Measurements from ENCODE around the gene THRA.

The THRA gene

DNA sequence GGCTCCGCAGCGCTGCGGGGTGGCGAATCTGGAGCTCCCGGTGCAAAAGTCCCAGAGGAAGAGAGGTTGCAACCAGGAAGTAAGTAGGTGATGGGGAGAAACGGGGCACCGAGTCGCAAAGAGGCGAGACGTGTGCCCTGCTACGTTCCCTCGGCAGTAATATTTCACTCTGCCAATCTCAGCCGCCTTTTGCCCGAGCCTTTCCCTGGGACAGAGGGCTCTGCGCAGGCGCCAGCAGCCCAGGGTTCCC, 37.6 kb downstream of the THRA start, which contains the start of gene NR1D1:
Gene NR1D1 (minus strand): TSS at position 171 of the 250 bp plus-strand sequence. CDS start 495 bp downstream, outside the sequence.
- no peak for DNase-seq

DNA sequence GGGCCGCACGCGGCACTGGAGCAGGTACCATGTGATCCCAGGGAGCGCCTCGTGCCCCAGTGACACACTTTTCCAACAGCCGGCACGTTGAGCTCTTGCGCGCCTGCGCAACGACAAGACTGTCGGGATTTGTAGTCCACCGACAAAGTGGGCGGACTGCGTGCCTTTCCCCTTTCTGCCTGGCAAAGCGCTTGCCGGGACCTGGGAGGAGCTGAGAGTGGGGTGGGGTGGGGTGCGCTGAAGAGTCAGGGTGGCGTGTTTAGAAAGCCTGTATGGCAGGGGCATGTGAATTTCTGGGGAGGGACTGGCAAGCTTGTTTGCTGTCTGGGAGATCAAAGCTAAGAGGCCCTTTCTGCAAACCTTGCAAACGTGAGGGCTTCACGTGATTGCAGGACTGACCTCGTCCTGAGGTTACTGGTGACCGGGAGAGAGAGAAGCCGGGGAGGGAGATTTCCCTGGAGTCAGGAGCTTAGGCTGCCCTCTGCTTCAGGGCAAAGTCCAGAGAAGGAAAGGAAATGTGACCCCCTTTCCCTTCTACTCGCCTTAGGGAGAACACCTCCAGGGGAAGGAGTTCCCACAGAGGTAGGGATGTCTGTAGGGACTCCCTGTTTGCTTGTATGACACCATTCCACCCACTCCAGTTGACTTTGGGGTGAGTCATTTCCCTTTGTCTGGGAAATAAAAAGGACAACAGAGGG, 38.1 kb downstream of the THRA start:
- peak; percentile 91 to 97 (median 96) for DNase-seq

DNA sequence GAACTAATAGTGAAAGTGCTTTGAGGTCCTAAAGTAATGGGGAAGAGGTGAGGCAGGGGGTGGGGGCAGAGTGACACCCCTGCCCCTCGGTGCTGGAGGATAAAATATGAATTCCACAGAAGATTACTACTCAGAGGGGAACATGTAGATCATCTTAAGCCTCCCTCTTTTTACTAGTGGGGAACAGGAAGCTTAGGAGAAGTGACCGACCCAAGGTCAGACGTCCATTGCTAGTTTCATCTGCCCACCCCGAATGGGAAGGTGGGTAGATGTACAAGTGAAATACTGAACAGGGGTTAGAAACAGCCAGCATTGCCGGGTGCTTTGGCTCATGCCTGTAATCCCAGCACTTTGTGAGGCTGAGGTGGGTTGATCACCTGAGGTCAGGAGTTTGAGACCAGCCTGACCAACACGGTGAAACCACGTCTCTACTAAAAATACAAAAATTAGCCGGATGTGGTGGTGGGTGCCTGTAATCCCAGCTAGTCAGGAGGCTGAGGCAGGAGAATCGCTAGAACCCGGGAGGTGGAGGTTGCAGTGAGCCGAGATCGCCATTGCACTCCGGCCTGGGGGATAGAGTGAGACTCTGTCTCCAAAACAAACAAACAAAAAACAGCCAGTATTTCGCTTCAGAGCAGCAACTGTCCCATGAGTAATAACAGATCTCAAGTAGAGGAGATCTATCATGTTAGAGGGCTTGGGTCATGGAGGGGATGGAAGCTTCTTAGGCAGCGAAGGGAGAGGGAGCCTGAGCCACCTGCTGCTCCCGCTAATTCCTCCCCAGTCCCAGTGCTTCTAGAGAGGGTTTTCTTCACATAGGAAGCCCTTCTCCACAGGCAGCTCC, 38.8 kb downstream of the THRA start:
- DNase-seq = no peak

DNA sequence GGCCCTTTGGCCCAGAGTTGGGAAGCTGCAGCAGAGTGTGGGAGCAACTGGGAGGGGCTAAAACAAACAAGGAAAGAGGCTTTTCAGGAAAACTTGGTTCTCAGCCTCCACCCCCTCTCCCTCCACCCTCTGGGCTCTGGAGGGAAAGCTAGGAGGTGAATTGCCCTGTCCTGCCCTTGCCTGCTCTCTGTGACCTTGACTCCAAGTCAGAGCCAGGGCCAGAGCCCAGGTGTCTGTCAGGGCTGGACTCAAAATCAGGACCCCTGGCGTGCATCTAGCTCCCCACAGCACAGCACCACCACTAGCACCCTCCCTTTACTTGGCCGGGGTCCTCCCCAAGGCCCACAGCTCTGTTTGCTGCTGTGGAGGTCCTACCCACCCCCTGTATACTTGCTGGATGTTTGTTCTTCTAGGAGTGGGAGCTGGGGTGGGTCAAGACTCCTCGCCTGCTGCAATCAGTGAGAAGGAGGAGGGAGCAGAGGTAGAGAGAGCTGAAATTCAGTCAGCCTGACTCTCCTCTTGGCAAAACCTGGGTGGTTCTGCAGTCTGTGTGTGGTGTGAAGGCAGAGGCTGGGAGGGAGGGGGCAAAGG, 40.4 kb downstream of the THRA start:
- DNase-seq = no peak

DNA sequence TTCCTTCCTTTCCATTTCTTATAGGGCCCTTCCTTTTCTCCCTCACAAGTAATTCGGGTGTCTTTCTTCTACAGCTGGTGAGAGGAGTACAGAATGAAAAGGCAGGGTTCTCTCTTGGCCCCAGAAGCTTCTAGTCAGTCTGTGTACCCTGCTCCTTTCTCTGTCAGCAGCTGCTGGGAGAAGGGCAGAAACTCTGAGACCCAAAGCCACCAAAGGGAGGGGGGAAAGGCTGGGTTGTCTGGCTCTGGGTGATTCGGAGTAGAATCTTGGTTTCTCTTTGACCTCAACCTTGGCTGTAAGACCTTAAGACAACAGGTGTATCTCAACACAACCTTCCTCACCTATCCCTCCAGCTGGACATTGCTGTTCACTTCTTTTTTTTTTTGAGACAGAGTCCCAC, 40.9 kb downstream of the THRA start:
- DNase-seq = no peak

DNA sequence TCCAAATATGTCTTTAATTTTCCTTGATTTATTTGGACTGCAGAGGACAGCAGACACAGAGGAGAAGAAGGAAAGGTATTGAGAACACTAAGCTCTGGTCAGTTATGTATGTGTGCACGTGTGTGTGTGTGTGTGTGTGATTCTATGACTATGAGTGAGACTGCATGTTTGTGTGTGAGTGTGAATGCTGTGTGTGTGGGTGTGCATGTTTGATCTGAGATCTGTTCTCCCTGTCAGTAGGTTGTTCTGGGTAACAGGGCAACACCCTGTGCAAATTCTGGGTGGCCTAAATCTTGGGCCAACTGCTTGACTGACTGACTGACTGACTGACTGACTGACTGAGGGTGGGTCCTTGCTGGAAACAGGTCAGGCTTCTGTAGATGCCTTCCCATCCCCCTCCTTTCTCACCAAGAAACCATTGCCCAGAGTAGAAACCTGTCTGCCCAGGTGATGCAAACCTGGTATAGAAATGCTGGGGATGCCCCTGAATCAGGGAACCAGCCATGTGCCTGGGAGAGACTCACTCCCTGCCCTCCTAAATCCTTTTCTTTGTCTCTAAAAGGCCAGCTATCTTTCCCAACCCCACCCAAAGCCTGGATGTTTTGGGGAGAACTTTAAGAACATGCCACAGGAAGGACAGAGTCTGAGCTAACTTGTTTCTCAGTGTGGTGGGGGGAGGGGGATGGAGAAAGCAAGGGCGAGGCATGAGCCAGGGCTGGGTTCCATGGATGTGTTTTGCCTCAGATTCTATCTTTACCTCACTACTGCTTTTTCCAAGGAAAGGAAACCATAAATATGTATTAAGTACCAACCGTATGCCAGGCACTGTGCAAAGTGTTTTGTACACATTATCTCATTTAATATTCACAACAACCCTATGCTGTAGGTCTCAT, 42.1 kb downstream of the THRA start:
- no peak for DNase-seq

DNA sequence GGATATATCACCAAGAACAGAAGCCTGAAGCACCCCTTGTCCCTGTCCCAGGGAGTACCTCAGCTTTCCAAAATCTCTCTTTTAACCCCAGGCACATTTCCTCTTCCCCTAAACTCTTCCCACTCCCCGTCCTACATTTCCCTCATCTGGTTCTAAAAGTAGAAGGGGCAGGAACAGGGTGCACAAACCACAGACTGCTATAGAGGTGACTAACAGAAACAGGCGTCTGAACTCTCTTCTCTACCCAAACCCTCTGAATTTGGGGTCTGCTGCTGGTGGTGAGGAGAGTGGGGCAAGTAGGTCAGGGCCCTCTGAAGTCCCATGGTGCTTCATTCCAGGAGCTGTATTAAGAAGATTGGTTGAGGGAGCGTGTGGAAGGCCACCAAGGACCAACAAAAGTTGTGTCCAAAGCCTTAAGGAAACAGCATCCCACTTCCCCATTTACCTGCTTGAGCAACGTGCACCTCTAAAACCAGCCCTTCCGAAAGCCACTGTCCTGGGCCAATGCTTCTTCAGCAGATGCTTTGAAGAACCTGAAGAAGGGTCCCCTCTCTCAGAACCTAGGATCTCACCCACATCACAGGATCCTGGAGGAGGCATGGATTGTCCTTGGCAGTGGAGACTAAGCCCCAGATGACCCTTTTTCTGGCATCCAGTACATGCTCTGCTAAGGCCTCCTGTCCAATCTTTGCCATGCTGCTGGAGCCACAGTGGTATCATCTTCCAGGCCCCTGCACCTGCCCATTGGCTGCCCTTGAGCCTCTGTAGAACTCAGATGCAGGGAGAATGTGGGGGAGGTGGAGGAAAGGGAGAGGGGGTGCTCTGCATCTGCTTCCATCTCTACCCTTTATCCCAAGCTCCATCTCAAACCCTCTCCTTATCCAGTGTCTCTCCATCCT, 43.3 kb downstream of the THRA start:
- DNase-seq = no peak

DNA sequence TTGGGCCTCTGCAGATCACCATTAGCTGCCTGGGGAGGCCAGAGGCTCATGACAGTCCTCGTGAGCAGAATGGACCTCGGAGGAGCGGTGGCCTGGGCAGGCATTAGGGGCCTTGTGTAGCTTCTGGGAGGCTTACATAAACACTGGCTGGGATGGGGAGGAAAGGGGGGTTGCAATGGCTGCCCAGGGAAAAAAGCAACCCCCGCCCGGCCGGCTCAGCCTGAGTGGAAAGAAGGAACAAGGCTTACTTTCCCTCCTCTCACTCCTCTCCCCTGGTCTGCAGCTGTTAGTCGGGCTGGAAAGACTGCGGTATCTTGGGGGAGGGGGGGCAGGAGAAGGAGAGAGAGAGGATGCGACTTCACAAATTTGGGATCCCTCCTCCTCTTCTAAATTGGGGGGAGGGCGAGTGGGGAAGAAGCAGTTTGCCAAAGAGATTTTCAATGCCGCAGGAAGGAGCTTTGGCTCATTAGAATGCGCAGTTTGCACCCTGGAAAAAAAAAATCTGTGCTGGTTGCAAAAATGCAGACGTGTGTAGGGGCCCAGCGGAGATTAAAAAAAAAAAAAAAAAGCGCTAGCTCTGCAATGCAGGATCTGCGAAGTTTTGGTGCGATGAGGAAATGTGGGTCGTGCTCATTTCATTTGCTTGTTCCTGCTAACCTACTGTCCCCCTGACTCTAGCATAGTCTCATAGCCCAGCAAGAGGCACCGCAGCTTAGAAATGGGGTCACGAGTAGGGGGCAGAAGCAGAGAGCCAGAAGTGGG, 44.2 kb downstream of the THRA start:
- DNase-seq = no peak

DNA sequence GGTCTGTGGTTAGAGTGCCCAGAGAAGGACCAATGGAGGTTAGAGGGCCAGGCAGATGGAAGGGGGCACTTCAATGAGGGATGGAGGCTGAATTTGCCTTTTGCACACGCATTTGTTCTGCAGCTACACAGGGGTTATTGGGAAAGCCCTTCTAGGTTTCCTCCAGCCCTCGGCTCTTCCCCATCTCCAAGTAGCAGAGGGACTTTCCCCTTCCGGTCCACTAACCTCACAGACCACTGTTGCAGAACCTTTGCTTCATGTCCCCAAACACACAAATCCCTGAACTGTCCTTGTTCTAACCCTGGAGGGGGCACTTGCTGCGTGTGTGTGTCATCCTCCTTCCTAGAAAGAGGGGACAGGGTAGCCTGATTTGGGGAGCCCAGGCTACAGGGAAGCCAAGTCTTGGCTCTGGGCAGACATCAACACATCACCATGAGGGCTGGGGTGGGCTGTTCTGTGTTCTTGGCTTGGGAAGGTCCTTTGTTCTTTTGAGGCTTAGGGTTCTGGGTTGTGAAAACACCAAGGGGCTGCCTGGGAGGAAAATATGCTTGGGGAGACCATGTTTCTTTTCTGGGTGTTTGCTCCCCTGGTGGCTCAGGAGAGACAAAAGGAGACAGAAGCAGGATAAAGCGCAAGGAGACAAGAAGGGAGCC, 44.9 kb downstream of the THRA start:
- no peak for DNase-seq

DNA sequence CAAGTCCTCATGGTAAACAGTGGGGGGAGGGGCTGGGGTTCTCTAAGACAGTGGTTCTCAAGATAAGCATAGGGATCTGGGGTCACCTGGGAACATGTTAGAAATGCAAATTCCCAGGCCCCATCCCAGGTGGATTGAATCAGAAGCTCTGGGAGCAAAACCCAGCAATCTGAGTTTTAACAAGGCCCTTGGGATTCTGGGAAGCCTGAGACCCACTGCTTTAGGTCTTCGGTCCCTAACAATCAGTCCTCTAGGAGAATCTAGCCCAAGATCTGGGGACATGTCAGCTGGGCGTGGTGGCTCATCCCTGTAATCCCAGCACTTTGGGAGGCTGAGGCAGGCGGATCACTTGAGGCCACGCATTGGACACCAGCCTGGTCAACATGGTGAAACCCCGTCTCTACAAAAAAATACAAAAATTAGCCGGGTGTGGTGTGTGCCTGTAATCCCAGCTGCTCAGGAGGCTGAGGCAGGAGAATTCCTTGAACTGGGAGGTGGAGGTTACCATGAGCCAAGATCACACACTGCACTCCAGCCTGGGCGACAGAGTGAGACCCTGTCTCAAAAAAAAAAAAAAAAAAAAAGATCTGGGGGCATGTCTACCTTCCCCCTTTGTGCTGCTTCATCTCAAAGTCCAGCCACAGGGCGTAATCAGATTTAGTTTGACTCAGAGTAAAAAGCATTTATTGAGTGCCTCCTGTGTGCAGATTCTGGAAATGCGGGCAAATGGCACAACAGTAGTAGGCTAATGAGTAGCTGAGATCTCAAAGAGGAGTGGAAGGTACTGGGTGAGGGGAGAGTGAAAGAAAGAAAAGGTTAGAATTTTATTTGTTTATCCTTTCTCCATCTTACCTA, 46.4 kb downstream of the THRA start:
- DNase-seq = no peak

DNA sequence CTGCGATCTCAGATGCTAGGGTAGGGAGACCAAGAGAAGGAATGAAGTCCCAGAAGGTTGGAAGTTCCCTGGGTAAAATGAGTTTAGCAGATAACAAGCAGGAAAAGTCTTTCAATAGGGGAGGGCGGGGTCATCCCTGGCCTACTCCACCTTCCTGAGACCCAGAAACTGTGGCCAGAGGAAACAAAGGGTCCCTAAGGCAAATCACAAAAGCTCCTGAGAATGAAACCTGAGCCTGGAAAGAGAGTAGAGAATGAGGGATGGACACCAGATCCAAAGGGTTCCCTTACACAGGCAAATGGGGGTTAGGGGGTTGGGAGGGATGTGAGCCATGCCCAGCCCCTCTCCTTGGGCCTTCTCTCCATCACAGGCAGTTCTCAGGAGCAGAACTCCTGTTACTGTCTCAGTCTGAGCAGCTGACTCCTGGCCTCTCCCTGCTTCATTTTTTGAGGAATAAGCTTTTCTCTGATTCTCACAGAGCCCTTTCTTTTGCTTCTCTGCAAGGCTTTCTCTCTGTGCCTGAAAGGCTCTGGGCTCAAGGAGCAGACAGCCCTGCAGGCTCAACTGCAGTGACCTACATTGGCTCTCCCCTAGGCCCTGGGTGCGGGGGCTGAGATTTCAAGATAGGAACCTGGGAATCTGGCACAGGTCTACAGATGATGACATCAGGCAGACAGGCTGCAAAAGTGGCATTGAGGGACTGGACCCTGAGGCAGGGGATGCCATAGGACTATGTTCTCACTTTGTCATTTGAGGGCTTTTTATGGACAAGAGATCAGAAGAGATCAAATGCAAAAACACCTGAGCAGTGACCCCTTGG, 47.5 kb downstream of the THRA start:
- DNase-seq = no peak

DNA sequence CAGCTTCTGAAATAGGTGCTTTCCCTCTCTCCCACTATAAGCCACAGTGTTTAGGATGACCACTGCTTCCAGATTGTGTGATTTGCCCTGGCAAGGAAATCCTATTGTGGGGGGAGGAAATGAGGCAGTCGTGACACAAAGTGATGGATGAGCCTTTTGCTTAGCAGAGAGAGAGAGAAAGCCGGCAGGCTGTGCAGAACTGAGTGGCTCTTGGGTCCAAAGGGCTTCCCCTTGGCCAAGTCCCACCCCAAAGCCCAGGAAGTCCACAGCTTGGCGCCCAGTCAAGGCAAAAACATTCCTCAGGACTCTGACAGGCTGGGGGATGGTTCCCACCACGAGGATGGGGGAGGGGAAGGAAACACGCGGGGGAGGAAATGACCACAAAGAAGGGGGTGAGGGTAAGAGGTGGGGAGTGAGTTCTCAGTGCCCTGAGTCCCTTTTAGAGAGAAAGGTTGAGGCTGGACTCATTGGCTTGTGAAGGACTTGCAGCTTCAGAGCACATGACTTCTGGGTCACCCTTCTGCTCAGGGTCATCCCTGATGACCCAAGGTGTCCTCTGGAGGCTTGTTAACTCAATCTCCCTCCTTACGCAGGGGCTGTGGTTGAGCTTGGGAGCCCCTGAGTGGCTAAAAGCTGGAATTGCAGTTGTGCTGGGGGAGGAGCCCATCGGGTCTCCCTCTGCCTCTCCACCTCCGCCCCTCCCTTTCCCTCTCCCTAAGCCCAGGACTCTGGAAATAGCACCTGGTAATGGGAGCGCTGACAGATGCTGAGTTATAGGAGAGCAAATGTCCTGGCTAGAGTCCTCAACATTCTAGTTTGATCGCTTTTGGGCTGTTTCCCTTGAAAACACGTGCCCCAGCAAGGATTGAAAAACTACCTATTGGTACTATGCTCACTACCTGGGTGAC, 48.7 kb downstream of the THRA start:
- peak; percentile 85 to 96 (median 91) for DNase-seq

DNA sequence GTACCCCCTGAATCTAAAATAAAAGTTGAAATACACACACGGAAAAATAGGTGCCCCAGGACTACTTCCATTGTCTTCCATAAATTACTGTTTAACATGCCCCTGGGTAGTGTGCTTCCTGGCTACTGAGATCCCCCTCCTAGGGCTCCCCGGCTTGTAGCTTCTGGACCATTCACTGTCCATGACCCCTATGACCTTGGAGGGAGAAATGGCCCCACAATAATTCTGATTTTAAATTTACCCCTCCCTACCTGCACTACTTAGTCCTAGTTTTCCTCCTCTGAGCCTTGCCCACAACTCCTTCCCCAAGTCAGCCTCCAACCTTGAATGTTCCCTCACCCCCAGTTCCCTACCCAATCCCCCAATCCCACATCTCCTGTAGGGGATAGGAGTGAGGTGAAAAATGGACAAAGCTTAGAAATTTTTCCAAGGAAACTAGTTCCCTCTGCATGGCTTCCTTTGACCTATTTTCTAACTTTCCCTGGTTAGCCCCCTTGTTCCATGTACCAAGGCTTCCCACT, 49.5 kb downstream of the THRA start:
- no peak for DNase-seq

DNA sequence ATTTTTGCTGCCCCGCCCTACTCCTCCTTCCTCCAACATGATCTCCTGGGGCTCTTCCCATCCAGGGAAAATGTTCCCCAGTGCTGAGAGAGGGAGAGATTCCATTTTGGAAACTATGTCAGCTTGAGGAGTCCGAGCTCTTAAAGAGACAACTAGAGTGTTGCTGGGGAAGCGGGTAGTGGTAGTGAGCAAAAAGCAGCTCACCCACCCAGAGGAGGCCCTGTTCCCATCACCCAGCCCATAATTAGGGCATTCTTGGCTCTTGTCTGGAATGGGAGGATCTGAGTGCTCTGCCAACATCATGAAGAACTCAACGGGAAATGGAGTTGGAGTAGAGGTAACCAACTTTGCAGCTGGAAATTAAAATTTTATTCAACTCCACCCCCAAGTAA, 49.9 kb downstream of the THRA start:
- no peak for DNase-seq

DNA sequence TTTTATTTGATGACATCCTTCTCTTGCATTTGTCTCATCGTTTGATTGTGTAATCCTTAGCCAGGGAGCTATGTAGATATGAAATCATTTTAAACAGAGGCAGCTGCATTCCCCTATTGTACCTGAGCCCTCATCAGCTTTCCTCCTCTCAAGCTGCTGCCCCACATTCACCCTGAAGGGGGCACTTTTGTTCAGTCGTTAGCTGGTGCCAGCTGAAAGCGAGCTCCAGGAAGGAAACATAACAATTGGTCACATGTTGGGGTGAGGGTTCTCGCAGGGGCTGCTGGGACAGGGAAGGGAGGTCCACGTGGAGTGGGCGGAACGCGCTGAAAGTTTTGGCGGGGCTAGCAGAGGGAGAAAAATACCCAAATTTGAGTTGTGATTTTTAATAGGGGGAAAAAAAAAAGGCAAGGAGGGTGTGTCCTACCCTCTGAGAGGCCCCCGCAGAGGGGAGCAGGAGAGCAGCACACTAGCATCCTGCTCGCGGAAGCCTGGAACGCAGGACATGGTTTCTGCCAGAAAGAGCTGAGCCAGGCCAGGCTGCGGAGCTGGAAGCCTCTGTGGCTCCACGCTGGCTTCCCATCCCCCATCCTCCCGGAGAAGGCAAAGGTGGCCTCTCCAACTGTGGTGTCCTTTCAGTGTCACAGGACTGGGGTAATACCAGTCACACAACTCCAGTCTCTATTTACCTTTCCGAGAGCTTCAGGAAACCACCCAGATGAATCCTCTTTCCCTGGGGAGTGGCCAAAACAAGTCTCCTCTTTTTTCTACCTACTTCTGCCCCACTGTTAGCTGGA, 50.5 kb downstream of the THRA start:
- peak; percentile 92 to 97 (median 94) for DNase-seq

DNA sequence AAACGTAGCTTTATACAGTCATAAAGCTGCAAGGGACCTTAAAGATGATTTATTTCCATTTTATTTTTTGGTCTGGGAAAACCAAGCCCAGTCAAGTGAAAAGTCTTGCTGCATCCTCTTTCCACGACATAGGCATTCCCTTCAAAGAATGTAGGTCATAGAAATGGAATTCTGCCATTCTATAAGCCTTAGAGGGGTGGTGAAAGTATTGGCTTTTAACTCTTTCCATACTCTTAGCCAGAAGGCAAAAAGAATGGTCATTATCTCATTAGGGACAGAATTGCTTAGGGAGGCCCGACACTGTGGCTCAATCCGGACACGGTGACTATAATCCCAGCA, 51.1 kb downstream of the THRA start:
- no peak for DNase-seq

DNA sequence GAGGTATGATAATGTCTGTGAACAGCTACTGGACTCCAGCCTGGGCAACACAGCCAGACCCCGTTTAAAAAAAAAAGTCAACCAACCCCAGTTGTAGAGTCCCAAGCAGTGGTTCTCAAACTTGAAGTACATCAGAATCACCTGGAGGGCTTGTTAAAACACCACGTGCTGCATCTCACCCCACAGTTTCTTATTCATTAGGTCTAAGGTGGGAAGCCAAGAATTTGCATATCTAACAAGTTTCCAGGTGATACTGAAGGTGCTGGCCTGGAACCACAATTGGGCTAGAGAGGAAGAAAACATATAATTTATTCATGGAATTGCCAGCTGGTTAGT, 52.3 kb downstream of the THRA start:
- no peak for DNase-seq

All from NCI-H1417 (cell line).